HG03060 (cell line): Measurements from ENCODE around the gene SLC1A5.

Experiments
- ATAC-seq: cut with Tn5 transposase; IDR thresholded peaks from one replicate; pipeline ENCODE4 v1.9.1; 2021; ENCODE audit warnings: low read depth, moderate number of reproducible peaks; ENCODE audit not compliant: unreplicated experiment

Gene SLC1A5

GRCh38 chr19:46745521-46746280, 42.7 kb downstream of the SLC1A5 start, which contains the start of gene FKRP:
Gene FKRP, plus strand, starts transcription at chr19:46746057. Its CDS starts 9,394 bp downstream, at chr19:46755451.
- no peak for ATAC-seq

GRCh38 chr19:46745030-46745429, 43.4 kb downstream of the SLC1A5 start:
- no peak for ATAC-seq

- ATAC-seq = no peak
These were observed 44.2 kb downstream of the SLC1A5 start for GRCh38 chr19:46744005-46744691.

GRCh38 chr19:46742926-46743480, 45.4 kb downstream of the SLC1A5 start:
- ATAC-seq = no peak

GRCh38 chr19:46741447-46741846, 46.9 kb downstream of the SLC1A5 start:
- ATAC-seq = no peak

GRCh38 chr19:46739290-46739771, 49.1 kb downstream of the SLC1A5 start:
- ATAC-seq = no peak

- no peak for ATAC-seq
These were observed 50.6 kb downstream of the SLC1A5 start for GRCh38 chr19:46737761-46738171.

GRCh38 chr19:46737298-46737654, 51.1 kb downstream of the SLC1A5 start:
- no peak for ATAC-seq

- ATAC-seq = no peak
These were observed 51.7 kb downstream of the SLC1A5 start for GRCh38 chr19:46736531-46737297.

GRCh38 chr19:46733690-46734292, 54.6 kb downstream of the SLC1A5 start:
- no peak for ATAC-seq

- ATAC-seq = no peak
These were observed 55.3 kb downstream of the SLC1A5 start for GRCh38 chr19:46732966-46733689.

GRCh38 chr19:46732172-46732938, 56.0 kb downstream of the SLC1A5 start:
- no peak for ATAC-seq

- no peak for ATAC-seq
These were observed 56.8 kb downstream of the SLC1A5 start for GRCh38 chr19:46731584-46731983.

- no peak for ATAC-seq
These were observed 57.3 kb downstream of the SLC1A5 start for GRCh38 chr19:46731007-46731501.

GRCh38 chr19:46730595-46730994, 57.8 kb downstream of the SLC1A5 start:
- ATAC-seq = no peak

- no peak for ATAC-seq
These were observed 58.2 kb downstream of the SLC1A5 start for GRCh38 chr19:46730187-46730586.

- ATAC-seq = no peak
These were observed 58.7 kb downstream of the SLC1A5 start for GRCh38 chr19:46729696-46730095.

GRCh38 chr19:46728693-46729339, 59.6 kb downstream of the SLC1A5 start:
- no peak for ATAC-seq
